Vagina (tissue), 2 donors: ENCODE data around the gene RNF187.

Experiments
- POLR2A ChIP-seq, 2 donors: fragments of 450-650 bp; IDR thresholded peaks; one replicate each; pipeline ENCODE4 v1.6.1; 2017; ENCODE audit warnings: antibody characterized with exemption in 2 of 2, mild to moderate bottlenecking in 2 of 2, moderate library complexity in 2 of 2
- TF ChIP-seq, protein P1 (sequence below), 3 experiments: fragments of 450-650 bp in 2 of 3; fragments of 200-600 bp in 1 of 3; sonication (generic) in 1 of 3; IDR thresholded peaks; one replicate each; pipeline ENCODE4 v1.5.1; 2017 to 2019; ENCODE audit warnings: antibody characterized with exemption in 3 of 3, mild to moderate bottlenecking in 2 of 3, moderate library complexity in 2 of 3

- no peak for TF ChIP-seq POLR2A (IDR thresholded peaks at IDR 0.05)
- TF ChIP-seq, protein P1, sequence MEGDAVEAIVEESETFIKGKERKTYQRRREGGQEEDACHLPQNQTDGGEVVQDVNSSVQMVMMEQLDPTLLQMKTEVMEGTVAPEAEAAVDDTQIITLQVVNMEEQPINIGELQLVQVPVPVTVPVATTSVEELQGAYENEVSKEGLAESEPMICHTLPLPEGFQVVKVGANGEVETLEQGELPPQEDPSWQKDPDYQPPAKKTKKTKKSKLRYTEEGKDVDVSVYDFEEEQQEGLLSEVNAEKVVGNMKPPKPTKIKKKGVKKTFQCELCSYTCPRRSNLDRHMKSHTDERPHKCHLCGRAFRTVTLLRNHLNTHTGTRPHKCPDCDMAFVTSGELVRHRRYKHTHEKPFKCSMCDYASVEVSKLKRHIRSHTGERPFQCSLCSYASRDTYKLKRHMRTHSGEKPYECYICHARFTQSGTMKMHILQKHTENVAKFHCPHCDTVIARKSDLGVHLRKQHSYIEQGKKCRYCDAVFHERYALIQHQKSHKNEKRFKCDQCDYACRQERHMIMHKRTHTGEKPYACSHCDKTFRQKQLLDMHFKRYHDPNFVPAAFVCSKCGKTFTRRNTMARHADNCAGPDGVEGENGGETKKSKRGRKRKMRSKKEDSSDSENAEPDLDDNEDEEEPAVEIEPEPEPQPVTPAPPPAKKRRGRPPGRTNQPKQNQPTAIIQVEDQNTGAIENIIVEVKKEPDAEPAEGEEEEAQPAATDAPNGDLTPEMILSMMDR (IDR thresholded peaks at IDR 0.05) = no peak
Measured at GRCh38 chr1:228446852-228447251, 40.3 kb upstream of the RNF187 start.
